HG02938 (cell line): ENCODE measurements around the gene POC1A.

Source experiments
- ATAC-seq: cut with Tn5 transposase; IDR thresholded peaks from one replicate; pipeline ENCODE4 v1.9.1; 2021; ENCODE audit warnings: mild to moderate bottlenecking, moderate library complexity; ENCODE audit not compliant: unreplicated experiment

Gene POC1A

DNA sequence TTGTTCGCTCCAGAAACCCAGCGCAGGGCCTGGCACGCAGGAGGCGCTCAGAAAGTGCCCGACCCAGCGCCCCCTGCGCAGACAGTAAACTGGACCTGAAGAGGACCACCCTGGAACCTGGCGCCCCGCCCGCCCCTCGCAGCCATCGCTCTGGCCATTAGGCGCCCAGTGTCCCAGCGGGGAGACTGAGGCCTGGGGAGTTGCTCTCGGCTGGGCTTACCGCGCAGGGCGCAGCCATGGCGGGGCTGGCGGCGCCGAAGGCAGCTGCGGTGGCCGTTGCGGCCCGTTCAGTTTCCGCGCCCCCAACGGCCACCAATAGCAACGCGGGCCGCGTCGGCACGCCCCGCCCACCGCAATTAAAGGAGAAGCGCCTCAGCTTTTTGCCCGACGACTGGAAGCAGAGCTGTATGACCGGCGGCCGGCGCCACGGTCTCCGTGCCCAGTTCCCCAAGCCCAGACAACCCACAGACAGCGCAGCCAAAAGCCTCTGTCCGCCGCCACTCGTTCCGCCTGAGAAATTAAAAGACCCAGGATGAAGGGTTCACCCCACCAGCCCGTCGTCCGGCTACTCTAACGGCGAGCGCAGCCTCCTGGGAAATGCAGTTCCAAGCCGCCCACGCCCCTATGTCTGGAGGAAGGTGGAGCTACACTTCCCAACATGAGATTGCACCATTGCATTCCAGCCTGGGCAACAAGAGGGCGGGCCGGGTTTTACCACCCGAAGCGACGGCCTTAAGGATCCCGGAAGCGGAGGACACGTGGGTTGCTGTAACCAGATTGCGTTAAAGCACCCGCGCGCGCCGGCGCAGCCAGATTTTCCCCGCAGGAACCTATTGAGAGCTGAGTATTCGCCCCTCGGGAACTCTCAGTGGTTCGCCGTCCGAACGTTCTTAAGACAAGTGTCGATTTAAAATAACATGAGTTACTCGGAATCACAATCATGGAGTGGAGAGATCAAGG, at the start of gene POC1A:
POC1A (minus strand) TSS at position 289 of the 960 bp plus-strand sequence; CDS start at position 238, 51 bp downstream.
- ATAC-seq = peak; percentile 80

DNA sequence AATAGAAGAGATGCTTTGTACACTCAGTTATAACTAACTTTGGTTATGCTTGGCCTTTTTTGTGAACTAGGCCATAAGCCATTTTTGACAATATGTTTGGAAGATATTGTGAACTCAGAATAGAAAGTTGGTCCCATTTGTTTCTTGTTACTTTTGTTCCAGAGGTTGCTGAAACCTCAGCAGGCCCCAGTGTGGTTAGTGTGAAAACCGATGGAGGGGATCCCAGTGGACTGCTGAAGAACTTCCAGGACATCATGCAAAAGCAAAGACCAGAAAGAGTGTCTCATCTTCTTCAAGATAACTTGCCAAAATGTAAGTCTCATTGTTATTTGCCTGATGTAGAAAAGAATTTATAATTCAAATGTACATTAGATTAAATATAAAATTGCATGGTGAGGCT, 49.5 kb upstream of the POC1A start:
- ATAC-seq = no peak

DNA sequence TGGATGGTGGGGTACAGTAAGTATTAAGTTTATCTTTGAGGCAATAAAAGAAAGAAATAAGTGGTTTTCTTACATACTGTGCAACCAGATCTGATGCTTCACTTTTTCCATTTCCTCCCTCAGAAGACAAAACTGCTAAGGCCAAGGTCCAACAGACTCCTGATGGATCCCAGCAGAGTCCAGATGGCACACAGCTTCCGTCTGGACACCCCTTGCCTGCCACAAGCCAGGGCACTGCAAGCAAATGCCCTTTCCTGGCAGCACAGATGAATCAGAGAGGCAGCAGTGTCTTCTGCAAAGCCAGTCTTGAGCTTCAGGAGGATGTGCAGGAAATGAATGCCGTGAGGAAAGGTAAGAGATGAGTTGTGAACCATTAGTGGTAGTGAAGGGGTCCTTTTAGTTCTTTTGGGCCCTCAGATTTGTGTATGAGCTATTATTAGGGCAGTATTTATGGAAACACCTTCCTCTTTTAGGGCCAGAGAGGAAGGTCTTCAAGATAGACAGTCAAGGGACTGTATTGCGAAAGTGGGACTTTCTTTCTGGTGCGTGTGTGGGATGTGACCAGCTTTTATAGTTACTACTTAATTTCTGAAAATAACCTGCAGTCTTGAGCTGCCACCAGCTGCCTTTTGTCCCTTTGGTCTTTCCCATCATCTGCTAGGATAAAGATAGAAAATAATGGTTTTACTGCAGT, 48.3 kb upstream of the POC1A start:
- ATAC-seq = no peak

DNA sequence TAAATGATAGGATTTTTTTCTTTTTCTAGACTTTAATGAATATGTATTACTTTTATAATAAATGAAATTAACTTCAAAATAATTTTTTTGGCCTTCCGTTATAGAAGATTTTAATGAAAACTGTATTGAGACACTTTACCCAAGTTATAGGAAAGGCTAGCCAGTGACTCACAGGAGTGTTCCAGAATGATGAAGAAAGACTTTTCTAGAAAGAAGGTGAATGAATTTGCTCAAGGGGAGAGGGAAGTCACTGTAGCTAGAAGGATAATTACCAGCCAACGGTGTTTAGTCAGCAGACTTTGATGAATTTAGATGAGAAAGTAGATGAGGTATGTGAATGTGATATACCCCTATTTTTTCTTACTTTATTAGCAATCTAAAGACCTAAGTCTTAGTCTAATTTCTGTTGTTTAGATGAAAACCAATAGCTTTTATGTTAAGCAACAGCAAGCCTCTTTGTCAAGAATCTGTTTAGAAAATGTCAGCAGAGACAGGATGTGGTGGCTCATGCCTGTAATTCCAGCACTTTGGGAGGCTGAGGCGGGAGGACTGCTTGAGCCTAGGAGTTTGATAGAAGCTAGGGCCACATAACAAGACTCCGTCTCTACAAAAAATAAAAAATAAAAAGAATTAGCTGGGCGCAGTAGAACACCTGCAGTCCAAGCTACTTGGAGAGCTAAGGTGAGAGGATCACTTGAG, 46.9 kb upstream of the POC1A start:
- ATAC-seq = no peak

DNA sequence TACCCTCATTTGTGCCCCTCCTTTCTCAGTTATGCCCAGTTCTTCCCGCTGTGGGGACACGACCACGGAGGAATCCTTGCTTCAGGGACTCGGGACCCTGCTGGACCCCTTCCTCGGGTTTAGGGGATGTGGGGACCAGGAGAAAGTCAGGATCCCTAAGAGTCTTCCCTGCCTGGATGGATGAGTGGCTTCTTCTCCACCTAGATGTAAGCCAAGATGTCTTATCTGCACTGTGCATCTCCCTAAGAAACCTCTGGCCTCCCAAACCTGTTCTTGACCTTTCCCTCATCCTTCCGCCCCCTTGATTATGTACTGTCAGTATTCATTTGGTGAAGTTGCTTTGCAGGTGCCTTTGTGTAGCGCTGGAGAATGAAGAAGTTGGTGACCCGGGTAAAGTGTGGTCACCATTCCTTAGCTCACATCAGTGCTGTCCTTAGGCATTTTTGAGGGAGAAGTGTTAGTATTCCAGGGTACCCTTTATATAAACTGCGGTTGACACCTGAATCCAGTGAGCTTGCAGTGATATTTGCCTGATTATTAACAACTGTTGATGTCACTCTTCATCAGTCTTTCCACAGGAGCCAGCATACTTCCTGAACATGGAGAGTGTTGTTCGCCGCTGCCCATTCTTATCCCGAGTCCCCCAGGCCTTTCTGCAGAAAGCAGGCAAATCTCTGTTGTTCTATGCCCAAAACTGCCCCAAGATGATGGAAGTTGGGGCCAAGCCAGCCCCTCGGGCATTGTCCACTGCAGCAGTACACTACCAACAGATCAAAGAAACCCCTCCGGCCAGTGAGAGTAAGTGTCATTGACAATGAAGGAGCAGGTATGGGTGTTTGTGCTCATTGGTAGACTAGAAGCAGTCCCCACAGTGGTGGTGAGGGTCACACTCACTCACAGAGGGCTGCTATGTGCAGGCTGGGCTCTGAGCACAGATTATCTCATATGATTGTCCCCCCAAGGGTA, 44.7 kb upstream of the POC1A start:
- ATAC-seq = no peak

DNA sequence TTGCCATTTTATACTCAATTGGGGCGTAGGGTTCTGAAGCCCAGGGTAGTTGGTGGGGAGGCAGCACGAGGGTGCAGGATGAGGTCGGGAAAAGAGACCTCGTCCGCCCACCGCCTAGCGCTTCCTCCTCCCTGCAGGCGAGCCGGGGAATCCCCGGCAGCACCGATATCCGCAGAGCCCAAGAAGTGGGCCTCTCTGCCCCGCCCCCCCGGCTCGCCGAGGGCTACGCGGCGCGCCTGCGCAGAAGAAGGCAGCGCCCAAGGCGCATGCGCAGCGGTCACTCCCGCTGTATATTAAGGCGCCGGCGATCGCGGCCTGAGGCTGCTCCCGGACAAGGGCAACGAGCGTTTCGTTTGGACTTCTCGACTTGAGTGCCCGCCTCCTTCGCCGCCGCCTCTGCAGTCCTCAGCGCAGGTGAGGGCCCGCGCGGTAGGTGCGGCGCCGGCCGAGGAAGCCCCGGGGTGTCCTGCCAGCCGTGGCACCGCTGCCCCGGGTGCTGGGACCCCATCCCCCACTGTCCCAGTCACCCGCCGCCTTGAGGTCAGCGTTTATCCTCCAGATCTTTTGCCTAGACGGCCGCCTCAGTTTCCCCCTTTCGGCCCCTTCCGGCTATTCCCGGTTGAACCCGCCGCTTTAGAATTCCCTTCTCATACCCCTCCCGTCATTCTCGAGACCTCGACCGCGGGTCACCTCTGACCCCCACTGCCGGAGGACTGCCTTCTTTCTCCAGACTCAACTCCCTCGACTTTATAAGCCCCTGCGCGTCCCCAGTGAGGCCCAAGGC, 43.8 kb upstream of the POC1A start, which contains the start of gene ALAS1:
ALAS1 (plus strand) TSS at position 319 of the 784 bp plus-strand sequence. CDS start 1,082 bp downstream, outside the sequence.
- ATAC-seq = peak; percentile 69

DNA sequence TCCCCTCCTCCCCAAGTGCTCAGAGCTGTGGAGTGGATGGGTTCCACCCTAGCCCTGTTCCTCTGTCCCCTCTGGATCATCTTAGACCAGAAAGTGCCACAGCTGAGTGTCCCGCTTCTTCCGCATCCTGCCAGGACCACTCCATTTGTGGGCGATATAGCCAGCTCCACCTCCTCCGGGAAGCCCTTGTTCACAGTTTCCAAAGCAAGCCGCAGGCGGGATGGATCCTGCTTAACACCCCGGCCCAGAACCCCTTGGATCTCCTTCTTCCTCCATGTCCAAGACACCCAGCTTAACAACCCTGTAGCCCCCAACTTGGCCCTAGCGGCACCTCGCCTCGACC, 43.2 kb upstream of the POC1A start:
- peak; percentile 3 for ATAC-seq

DNA sequence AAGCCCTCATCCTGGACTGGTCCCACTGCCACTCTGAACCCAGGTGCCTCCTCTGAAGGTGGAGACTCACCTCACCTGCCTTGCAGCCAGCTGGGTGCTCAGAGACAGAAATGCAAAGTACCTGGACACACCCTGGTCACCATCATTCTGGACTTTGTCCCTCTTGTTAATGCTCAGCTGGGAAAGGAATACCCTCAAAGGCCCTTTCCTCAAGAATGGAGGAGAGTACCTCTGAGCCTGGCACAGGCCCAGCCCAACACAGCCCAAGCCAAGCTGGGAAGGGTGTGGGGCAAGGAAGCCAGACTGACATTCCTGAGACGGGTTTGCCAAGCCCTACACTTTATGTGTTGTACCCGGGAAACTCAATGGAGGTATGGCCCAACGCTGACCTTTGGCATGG, 42.8 kb upstream of the POC1A start:
- ATAC-seq = no peak

DNA sequence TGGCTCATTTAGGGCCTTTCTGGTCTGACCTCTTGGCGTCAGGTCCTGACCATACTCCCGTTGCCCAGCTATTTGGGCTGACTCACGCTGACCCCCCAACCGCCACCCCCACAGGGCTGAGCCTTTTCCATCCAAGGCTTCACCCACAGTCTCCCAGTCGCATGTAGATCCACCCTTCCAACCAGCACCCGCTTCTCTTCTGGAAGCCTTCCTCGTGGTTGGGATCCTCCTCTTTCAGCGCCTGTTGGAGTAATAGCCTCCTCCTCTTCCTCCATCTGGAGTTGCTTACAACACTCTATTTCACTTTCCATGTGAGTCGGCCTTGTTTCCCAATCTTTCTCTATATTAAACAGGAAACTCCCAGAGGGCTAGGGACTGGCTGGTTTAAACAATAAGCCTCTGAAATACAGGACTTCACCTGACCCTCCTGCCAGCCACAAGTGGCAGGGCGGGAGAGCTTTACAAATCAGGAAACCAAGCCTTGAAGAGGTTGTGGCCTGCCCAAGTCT, 41.7 kb upstream of the POC1A start:
- ATAC-seq = no peak

DNA sequence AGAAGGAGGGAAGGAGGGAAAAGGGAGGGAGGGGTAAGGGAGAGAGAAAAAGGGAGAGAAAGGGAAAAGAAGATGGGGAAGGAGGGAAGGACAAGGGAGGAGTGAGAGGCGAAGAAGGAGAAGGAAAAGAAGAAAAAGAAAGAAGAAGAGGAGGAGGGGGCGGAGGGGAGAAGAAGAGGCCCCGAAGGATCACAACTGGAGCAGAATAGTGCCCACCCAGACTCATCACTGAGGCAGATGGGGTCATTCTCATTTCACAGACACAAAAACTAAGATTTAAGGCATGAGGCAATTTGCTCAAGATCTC, 41.0 kb upstream of the POC1A start:
- ATAC-seq = no peak

DNA sequence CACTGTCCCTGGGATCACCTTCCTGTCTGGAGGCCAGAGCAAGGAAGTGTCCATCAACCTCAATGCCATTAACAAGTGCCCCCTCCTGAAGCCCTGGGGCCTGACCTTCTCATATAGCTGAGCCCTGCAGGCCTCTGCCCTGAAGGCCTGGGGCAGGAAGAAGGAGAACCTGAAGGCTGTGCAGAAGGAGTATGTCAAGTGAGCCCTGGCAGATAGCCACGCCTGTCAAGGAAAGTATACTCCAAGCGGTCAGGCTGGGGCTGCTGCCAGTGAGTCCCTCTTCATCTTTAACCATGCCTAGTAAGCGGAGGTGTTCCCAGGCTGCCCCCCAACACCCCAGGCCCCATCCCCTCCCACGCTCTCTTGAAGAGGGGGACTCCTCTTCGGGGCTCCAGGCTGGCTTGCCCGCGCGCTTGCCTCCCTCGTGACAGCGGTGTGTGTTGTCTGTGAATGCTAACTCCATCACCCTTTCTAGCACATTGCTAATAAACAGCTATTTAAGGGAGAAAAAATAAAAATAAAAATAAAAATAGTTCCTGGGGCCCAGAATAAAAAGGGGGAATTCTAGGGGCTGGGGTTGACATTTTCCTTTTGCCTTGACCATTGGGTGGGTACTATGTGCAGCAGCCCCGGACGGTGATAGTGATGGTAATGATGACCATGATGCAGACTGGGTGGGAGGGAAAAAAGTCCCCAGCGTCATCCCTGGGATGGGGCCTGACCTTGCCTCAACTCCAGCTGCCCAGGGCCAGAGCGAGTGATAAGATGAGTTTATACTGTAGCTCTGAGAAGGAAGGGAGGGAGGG, 40.5 kb upstream of the POC1A start:
- ATAC-seq = no peak

DNA sequence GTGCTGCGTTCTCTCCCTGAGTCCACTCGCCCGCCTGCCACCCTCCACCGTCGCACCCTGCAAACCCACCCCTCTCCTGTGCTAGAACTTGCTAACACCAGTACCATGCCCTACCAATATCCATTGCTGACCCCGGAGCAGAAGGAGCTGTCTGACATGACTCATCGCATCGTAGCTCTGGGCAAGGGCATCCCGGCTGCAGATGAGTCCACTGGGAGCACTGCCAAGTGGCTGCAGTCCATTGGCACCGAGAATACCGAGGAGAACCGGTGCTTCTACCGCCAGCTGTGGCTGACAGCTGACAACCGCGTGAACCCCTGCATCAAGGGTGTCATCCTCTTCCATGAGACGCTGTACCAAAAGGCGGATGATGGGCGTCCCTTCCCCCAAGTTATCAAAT, 38.8 kb upstream of the POC1A start:
- no peak for ATAC-seq

DNA sequence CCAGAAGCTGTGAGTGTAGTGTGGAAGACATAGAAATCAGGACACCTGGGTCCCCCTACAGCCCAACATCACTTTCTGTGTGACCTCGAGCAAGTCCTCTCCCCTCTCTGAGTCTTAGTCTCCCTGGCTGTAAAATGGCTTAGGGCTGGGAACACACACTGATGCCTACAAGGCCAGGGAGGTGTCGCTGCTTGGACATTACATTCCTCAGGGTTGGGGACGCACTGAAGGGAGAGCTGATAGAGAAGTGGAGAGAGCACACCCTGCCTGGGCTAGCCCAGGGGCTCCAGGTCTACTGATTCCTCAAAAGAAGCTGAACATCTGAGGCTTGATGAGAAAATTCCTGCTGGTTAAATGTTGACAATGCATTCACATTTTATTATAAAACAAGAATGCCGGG, 37.4 kb upstream of the POC1A start:
- ATAC-seq = no peak

DNA sequence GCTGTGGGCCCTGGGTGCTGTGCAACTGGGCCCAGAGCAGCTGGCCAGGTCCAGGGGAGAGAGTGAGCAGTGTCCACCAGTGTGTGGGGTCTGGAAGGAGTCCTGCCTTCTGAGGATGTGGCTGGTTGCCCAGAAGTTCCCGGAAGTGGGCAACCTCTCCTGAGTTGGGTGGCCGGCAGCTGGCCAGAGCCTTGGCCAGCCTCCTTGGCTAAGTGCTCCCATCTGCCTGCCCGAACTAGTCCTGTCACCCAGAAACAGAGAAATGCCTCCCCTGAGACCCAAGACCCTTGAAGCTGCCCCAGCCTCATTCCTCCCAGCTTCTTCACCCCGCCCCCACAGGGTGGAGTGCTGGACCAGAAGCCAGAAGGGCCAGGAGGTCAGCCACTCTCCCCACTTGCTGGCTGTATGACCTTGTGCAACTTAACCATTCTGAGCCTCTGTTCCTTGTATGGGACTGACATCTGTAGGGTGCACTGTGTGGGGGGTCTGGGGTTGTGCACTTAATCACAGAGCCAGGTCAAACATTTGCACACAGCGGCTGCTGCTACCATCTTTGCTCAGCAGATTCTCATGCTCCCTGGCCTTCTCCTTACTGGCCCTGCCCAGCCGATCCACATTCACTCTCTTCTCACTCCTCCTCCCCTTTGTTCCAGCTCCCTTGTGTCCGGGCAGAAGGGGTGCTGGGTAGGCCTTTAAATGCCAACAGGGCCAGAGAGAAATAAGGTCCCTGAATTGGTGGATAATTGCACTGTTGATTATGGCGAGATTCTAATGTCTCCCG, 36.3 kb upstream of the POC1A start:
- no peak for ATAC-seq

DNA sequence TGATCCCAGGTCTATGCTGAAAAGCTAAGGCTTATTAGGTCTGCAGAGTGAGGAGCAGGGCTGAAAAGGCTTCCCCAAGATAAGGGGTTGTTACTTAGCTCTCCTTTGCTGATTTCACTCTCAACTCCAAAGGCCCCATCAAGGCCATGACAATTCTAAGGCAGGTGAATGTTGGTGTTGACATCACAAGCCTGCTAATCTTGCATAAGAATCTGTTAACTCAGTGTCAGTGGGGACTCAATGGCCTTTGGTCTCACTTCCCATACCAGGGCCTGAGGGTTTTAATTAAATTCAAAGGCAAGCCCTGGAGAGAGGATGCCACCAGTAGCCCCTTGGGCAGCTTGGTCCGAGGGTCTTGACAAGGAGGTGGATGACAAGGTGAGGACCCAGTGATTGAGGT, 34.3 kb upstream of the POC1A start:
- no peak for ATAC-seq

DNA sequence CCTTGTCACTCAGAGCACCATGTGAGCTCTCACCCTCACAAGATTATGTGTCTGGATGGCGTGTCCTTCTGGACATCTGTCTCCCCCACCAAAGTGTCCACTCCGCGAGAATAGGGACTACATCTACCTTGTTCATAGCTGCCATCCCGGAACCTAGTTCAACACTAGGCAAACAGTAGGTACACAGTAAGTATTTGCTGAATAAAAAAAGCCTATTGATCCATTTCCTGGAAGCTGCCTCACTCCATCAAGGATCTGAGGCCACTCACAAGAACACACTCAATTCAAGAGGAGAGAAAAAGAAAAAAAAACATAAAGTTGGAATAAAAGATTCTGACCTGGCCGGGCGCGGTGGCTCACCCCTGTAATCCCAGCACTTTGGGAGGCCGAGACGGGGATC, 32.5 kb upstream of the POC1A start:
- ATAC-seq = no peak

DNA sequence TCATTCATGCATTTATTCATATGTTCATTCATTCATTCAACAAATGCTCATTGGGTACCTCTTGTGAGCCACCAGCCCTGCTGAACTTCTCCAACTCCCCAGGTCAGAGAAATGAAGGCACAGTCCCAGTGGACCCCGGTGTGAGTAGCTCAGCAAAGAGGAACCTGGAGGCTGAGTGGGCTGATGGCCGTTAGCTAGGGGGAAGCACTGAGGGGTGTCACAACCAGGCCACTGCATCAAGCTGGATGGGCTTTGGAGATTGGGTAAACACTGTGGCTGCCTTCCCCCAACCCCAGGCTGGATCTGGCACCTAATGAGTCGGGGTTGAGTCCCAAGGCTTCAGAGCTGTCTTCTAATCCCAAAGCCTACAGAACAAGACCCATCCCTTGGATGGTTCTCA, 31.6 kb upstream of the POC1A start:
- no peak for ATAC-seq

DNA sequence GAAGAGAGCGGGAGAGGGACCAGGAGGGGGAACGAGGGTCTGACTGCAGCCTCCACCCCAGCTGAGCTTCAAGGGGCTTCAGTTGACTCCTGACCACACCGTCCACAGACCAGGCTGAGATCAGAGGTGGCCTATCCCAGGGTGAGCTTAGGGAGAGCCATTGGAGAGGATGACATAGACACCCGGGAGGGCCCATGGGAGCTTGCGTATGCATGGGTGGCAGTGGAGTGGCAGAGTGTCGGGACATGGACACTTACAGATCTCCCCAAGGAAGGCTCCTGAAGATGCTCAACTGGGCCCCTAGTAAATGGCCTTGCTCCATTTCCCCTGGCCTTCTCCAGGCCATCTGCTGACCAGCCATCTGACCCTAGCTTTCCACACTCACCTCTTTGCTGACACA, 31.1 kb upstream of the POC1A start:
- ATAC-seq = no peak
